BLaER1 treated with 17β-estradiol and CSF1 and Interleukin-3, amounts not matched to agents 10 nM and 100 nM (cell line): ENCODE measurements around the gene SMARCB1.

Source experiments
- H3K27ac ChIP-seq, 11 experiments: shearing (Covaris generic); formaldehyde crosslinking; 2 replicates each; pipeline ENCODE4 v1.8.1; 2022
- H3K27me3 ChIP-seq, 11 experiments: shearing (Covaris generic); formaldehyde crosslinking; 2 replicates each; pipeline ENCODE4 v1.8.1; 2022
- H3K36me3 ChIP-seq, 11 experiments: shearing (Covaris generic); formaldehyde crosslinking; 2 replicates each; pipeline ENCODE4 v1.8.1; 2022
- H3K4me1 ChIP-seq, 10 experiments: shearing (Covaris generic); formaldehyde crosslinking; 2 replicates each; pipeline ENCODE4 v1.8.1; 2022
- H3K4me2 ChIP-seq, 11 experiments: shearing (Covaris generic); formaldehyde crosslinking; 2 replicates each; pipeline ENCODE4 v1.8.1; 2022
- H3K4me3 ChIP-seq, 10 experiments: shearing (Covaris generic); formaldehyde crosslinking; 2 replicates each; pipeline ENCODE4 v1.8.1; 2022
- H3K9ac ChIP-seq, 11 experiments: shearing (Covaris generic); formaldehyde crosslinking; 2 replicates each; pipeline ENCODE4 v1.8.1; 2022
- H3K9me3 ChIP-seq, 11 experiments: shearing (Covaris generic); formaldehyde crosslinking; replicated peaks in 1 of 11; 2 replicates each; pipeline ENCODE4 v1.8.1; 2022
- H4K20me1 ChIP-seq, 11 experiments: shearing (Covaris generic); formaldehyde crosslinking; 2 replicates each; pipeline ENCODE4 v1.8.1; 2022
- Cebpa-rat ChIP-seq, 11 experiments: shearing (Covaris generic); IDR thresholded peaks; 2 replicates each; pipeline ENCODE4 v1.8.1; 2022

The SMARCB1 gene

DNA sequence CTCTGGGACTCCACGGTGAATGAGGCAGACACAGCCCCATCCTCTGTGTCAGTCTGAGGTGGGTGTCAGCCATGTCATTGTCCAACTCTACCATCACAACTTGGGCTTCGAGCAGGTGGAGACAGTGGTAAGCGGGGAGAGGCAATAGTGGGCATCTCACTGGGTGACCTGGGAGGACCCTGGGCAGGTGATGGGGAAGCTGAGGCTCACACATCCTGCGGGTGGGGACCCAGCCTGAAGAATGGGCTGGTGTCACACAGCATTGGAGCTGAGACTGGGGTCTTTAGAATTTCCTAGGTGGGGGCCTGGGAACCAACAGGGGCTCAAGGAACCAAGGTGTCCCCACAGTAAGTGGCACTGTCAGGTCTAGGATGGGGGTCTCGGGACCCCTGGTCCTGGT is 7.0 kb upstream of the SMARCB1 start:
- Histone ChIP-seq H3K27ac (0 out of 22 replicates have a peak overlapping the region, but pooled peaks of 1 of the 11 experiments have one; percentile 70), H3K36me3 (peaks cover 0 to 56% (median 18%) of the 10 kb centered on the region in 11 experiments; a peak in 10 of 22 replicates), H3K4me1 (peaks cover 17 to 79% (median 73%) of the 10 kb centered on the region in 10 experiments), H3K9ac (no peak overlapping the region), H4K20me1 (peaks cover 0 to 7% (median 0%) of the 10 kb centered on the region in 11 experiments; a peak in 3 of 22 replicates), H3K4me2 (no peak overlapping the region), H3K9me3 (no peaks in the 10 kb centered on the region), H3K4me3 (no peak overlapping the region), H3K27me3 (no peaks in the 10 kb centered on the region)
- no peak for TF ChIP-seq Cebpa-rat (IDR thresholded peaks at IDR 0.05)

- H3K4me1 ChIP-seq = peaks cover 19 to 79% (median 73%) of the 10 kb centered on the region in 10 experiments
- H3K27ac ChIP-seq = no peak overlapping the region
- H4K20me1 ChIP-seq = peaks cover 0 to 7% (median 0%) of the 10 kb centered on the region in 11 experiments; a peak in 3 of 22 replicates
- no peak overlapping the region for H3K9ac ChIP-seq
- peaks cover 0 to 56% (median 18%) of the 10 kb centered on the region in 11 experiments; a peak in 10 of 22 replicates for H3K36me3 ChIP-seq
- no peaks in the 10 kb centered on the region for H3K9me3 ChIP-seq
- no peak overlapping the region for H3K4me3 ChIP-seq
- no peak for TF ChIP-seq Cebpa-rat (IDR thresholded peaks at IDR 0.05)
- H3K4me2 ChIP-seq = no peak overlapping the region
- no peaks in the 10 kb centered on the region for H3K27me3 ChIP-seq
Observed at GRCh38 chr22:23780146-23780748, 6.5 kb upstream of the SMARCB1 start.

- Histone ChIP-seq H3K27me3 (no peaks in the 10 kb centered on the region), H3K4me3 (no peak overlapping the region), H3K4me1 (peaks cover 21 to 79% (median 73%) of the 10 kb centered on the region in 10 experiments), H3K27ac (peak overlapping the region in 1 of 11 experiments; percentile 97; a peak in 1 of 22 replicates), H3K4me2 (no peak overlapping the region), H4K20me1 (peaks cover 0 to 4% (median 0%) of the 10 kb centered on the region in 11 experiments; a peak in 3 of 22 replicates), H3K9me3 (no peaks in the 10 kb centered on the region), H3K36me3 (peaks cover 0 to 56% (median 18%) of the 10 kb centered on the region in 11 experiments; a peak in 10 of 22 replicates), H3K9ac (peak overlapping the region in 1 of 11 experiments; percentile 9; a peak in 2 of 22 replicates)
- TF ChIP-seq Cebpa-rat (IDR thresholded peaks at IDR 0.05) = no peak
Observed at GRCh38 chr22:23781065-23781464, 5.7 kb upstream of the SMARCB1 start.

- no peaks in the 10 kb centered on the region for H3K27me3 ChIP-seq
- TF ChIP-seq Cebpa-rat (IDR thresholded peaks at IDR 0.05) = no peak
- peaks cover 0 to 56% (median 18%) of the 10 kb centered on the region in 11 experiments; a peak in 10 of 22 replicates for H3K36me3 ChIP-seq
- H3K4me1 ChIP-seq = peaks cover 27 to 79% (median 73%) of the 10 kb centered on the region in 10 experiments
- no peak overlapping the region for H3K4me3 ChIP-seq
- H3K4me2 ChIP-seq = peak overlapping the region in 1 of 11 experiments; percentile 4; a peak in 1 of 22 replicates
- no peaks in the 10 kb centered on the region for H3K9me3 ChIP-seq
- no peaks in the 10 kb centered on the region for H4K20me1 ChIP-seq
- peak overlapping the region in 3 of 11 experiments; percentile 23 to 97 (median 77); a peak in 4 of 22 replicates for H3K27ac ChIP-seq
- H3K9ac ChIP-seq = peak overlapping the region in 2 of 11 experiments; percentile 4 to 9; a peak in 2 of 22 replicates
Observed at GRCh38 chr22:23781511-23782183, 5.1 kb upstream of the SMARCB1 start.

DNA sequence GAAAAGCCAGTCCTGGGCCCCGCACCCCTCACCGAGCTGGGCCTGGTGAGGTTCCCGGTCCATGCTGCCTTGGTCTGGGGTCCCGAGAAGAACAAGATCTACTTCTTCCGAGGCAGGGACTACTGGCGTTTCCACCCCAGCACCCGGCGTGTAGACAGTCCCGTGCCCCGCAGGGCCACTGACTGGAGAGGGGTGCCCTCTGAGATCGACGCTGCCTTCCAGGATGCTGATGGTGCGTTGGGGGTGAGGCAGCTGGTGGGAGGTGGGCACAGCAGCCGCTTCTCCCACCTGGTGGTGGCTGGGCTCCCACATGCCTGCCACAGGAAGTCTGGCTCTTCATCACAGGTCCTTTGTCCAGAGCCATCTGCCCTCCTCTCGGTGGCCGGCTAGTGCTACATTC is 4.5 kb upstream of the SMARCB1 start:
- Histone ChIP-seq H3K4me2 (peak overlapping the region in 2 of 11 experiments; percentile 92 to 96; a peak in 1 of 22 replicates), H3K9me3 (no peaks in the 10 kb centered on the region), H3K4me1 (peaks cover 27 to 74% (median 68%) of the 10 kb centered on the region in 10 experiments), H3K4me3 (no peak overlapping the region), H3K9ac (peak overlapping the region in 2 of 11 experiments; percentile 4 to 62; a peak in 2 of 22 replicates), H3K27ac (peak overlapping the region in 5 of 11 experiments; percentile 3 to 98 (median 77); a peak in 6 of 22 replicates), H4K20me1 (peaks cover 0 to under 1% (median 0%) of the 10 kb centered on the region in 11 experiments; a peak in 4 of 22 replicates), H3K27me3 (no peaks in the 10 kb centered on the region), H3K36me3 (peaks cover 0 to 56% (median 18%) of the 10 kb centered on the region in 11 experiments; a peak in 10 of 22 replicates)
- no peak for TF ChIP-seq Cebpa-rat (IDR thresholded peaks at IDR 0.05)

DNA sequence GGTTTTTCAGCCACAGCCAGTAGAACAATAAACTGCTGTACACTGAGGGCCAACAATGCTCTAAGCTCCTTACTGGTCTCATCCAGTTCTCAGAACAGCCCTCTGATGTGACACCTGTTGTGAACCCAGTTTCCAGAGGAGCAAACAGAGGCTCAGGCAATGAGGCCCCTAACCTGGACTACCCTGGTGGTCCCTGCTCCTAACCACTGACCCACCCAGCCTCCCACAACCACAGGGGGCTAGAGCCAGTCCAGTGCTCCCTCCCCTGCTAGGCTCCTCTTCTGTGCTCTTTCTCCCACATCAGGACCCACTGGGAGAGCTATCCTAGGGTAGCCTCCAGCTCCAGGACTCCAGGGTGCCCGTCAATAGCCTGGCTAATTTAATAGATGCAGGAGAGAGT is 4.1 kb upstream of the SMARCB1 start:
- peaks cover 28 to 70% (median 64%) of the 10 kb centered on the region in 10 experiments for H3K4me1 ChIP-seq
- peak overlapping the region in 9 of 11 experiments; percentile 38 to 98 (median 70); a peak in 12 of 22 replicates for H3K27ac ChIP-seq

DNA sequence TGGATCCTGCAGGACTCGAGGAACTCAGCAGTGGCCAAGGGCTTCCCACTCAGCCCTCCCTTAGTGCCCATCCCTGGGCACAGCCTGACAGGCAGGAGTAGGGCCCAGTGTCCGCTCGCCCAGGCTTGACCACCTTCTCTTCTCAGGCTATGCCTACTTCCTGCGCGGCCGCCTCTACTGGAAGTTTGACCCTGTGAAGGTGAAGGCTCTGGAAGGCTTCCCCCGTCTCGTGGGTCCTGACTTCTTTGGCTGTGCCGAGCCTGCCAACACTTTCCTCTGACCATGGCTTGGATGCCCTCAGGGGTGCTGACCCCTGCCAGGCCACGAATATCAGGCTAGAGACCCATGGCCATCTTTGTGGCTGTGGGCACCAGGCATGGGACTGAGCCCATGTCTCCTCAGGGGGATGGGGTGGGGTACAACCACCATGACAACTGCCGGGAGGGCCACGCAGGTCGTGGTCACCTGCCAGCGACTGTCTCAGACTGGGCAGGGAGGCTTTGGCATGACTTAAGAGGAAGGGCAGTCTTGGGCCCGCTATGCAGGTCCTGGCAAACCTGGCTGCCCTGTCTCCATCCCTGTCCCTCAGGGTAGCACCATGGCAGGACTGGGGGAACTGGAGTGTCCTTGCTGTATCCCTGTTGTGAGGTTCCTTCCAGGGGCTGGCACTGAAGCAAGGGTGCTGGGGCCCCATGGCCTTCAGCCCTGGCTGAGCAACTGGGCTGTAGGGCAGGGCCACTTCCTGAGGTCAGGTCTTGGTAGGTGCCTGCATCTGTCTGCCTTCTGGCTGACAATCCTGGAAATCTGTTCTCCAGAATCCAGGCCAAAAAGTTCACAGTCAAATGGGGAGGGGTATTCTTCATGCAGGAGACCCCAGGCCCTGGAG is 3.3 kb upstream of the SMARCB1 start:
- peak overlapping the region; percentile 59 to 96 (median 86) for H3K4me2 ChIP-seq
- peak overlapping the region in 9 of 11 experiments; percentile 38 to 98 (median 70); a peak in 17 of 22 replicates for H3K27ac ChIP-seq
- peak overlapping the region in 3 of 10 experiments; percentile 23 to 31 (median 25); a peak in 5 of 20 replicates for H3K4me3 ChIP-seq
- H3K9ac ChIP-seq = peak overlapping the region; percentile 2 to 68 (median 58); a peak in 18 of 22 replicates
- H3K9me3 ChIP-seq = no peaks in the 10 kb centered on the region
- H3K27me3 ChIP-seq = no peaks in the 10 kb centered on the region
- peaks cover 0 to 54% (median 24%) of the 10 kb centered on the region in 11 experiments; a peak in 14 of 22 replicates for H3K36me3 ChIP-seq
- peaks cover 11 to 13% (median 12%) of the 10 kb centered on the region in 11 experiments; a peak in 21 of 22 replicates for H4K20me1 ChIP-seq
- peaks cover 36 to 71% (median 66%) of the 10 kb centered on the region in 10 experiments for H3K4me1 ChIP-seq
- TF ChIP-seq Cebpa-rat (IDR thresholded peaks at IDR 0.05) = no peak

More for the DNA sequence above, 4.1 kb upstream of the SMARCB1 start:
- peak overlapping the region in 10 of 11 experiments; percentile 68 to 96 (median 86); a peak in 16 of 22 replicates for H3K4me2 ChIP-seq
- no peak overlapping the region for H3K4me3 ChIP-seq
- H3K27me3 ChIP-seq = no peaks in the 10 kb centered on the region
- peak overlapping the region in 9 of 11 experiments; percentile 2 to 68 (median 58); a peak in 7 of 22 replicates for H3K9ac ChIP-seq
- no peaks in the 10 kb centered on the region for H3K9me3 ChIP-seq
- peaks cover 0 to 56% (median 18%) of the 10 kb centered on the region in 11 experiments; a peak in 10 of 22 replicates for H3K36me3 ChIP-seq
- peaks cover 3 to 5% (median 4%) of the 10 kb centered on the region in 11 experiments; a peak in 20 of 22 replicates for H4K20me1 ChIP-seq
- no peak for TF ChIP-seq Cebpa-rat (IDR thresholded peaks at IDR 0.05)
